Heart left ventricle (tissue), 16 donors: ENCODE results near the gene FBXO30. TPM values are rescaled to one million over a fixed set of nuclear protein-coding genes. Genes with fewer than 3 reads are reported as not detected.

Experiments
- ATAC-seq, 4 donors: fragments of 200-7000 bp; cut with Tn5 transposase; one replicate each; pipeline ENCODE4 v1.9.1; 2020 to 2022; ENCODE audit warnings: moderate library complexity in 4 of 4, mild to moderate bottlenecking in 3 of 4, moderate number of reproducible peaks in 1 of 4
- DNase-seq, 5 donors: peaks; one replicate each; pipeline ENCODE4 v3.0.0-alpha.2; 2020
- H3K27ac ChIP-seq, 12 donors: fragments of 200-600 bp; sonication (generic) in 4 of 12; one replicate each; pipeline versions ENCODE4 v1.5.0 to v1.8.0; 2016 to 2022; ENCODE audit warnings: mild to moderate bottlenecking in 2 of 12
- H3K27me3 ChIP-seq, 9 donors: fragments of 200-600 bp; sonication (generic) in 2 of 9; one replicate each; pipeline versions ENCODE4 v1.5.1 to v1.8.0; 2016 to 2022; ENCODE audit warnings: mild to moderate bottlenecking in 3 of 9
- H3K36me3 ChIP-seq, 9 donors: fragments of 200-600 bp; sonication (generic) in 2 of 9; one replicate each; pipeline versions ENCODE4 v1.5.0 to v1.8.0; 2018 to 2022; ENCODE audit warnings: mild to moderate bottlenecking in 2 of 9
- H3K4me1 ChIP-seq, 12 donors: fragments of 200-600 bp; sonication (generic) in 4 of 12; one replicate each; pipeline versions ENCODE4 v1.5.0 to v1.8.0; 2016 to 2022; ENCODE audit warnings: mild to moderate bottlenecking in 3 of 12
- H3K4me3 ChIP-seq, 12 donors: fragments of 200-600 bp; sonication (generic) in 4 of 12; one replicate each; pipeline versions ENCODE4 v1.5.0 to v1.8.0; 2017 to 2022; ENCODE audit warnings: mild to moderate bottlenecking in 9 of 12, moderate library complexity in 4 of 12
- H3K9me3 ChIP-seq, 12 donors: fragments of 200-600 bp; sonication (generic) in 4 of 12; one replicate each; pipeline versions ENCODE4 v1.5.0 to v1.8.0; 2016 to 2022; ENCODE audit warnings: mild to moderate bottlenecking in 1 of 12
- CTCF ChIP-seq, 12 donors: fragments of 200-600 bp; sonication (generic) in 4 of 12; IDR thresholded peaks; one replicate each; pipeline versions ENCODE4 v1.5.0 to v1.8.0; 2018 to 2022; ENCODE audit warnings: antibody characterized with exemption in 12 of 12, mild to moderate bottlenecking in 5 of 12
- POLR2A ChIP-seq, 2 donors: fragments of 450-650 bp; IDR thresholded peaks; one replicate each; pipeline ENCODE4 v1.6.1; 2017; ENCODE audit warnings: antibody characterized with exemption in 2 of 2, mild to moderate bottlenecking in 2 of 2, moderate library complexity in 2 of 2
- WGBS, 4 donors: extraction: QIAGEN DNeasy Blood & Tissue Kit in 2 of 4; methylation state at CpG; one replicate each; pipeline versions ENCODE4 v1.1.5 to v1.1.7; 2013 to 2018; 5-methylcytosine and 5-hydroxymethylcytosine counted together
- intact Hi-C, 10 donors: fragments of 100-400 bp; cut with DNase I; formaldehyde crosslinking; loops; one replicate each; pipeline versions ENCODE4 v1.11.1 to v1.14.2; 2022
- polyA plus RNA-seq, 2 donors: library from polyadenylated mRNA; stranded (reverse); fragments of 200-250 nt; gene quantifications; one replicate each; pipeline ENCODE4 v1.2.3, GENCODE V29; 2013
- total RNA-seq, 9 donors: library from RNA; depleted of rRNA in 2 of 9; stranded (reverse); fragments of >200 nt in 2 of 9; fragmentation: NEBNext Ultra II Directional in 3 of 9; extraction: Animal tissue kit (Norgen Biotek cat#: 25700) in 3 of 9; gene quantifications; one replicate each; pipeline versions ENCODE4 v1.1.0 to v1.2.4, GENCODE V29; 2016 to 2023
- donor health status: ischemic (EF 13 %, LVEDD 7.1; RV severe dilation, severe dysfunction).
- donor health status: healthy with polysubstance abuse.
- donor health status: DM: no; HTN: yes; CAD: no.
- donor health status: DM: no; HTN: no; CAD: no.
- donor health status: ischemic (EF 25% LVEDD 6.9; RV normal size, moderate dysfunction).
- donor health status: ischemic (EF 25% LVEDD 5.7; RV mildly dilated, moderate dysfunction).
- donor health status: healthy.
- donor health status: DM: yes; HTN: yes; CAD: no.
- donor health status: ischemic (EF 35%, LVEDD 5.7; RV mildly dilated, moderate dysfunction).
- donor health status: nonischemic (EF 11% LVEDD 7.7; RV severe dilation, severe dysfunction).
- donor health status: DM: yes; HTN: yes; CAD: no.
- donor health status: PGD.
- donor health status: ischemic (EF 29% LVEDD 5.4; RV normal size, mild dysfunction).
- donor health status: nonischemic (EF 23%, LVEDD 6.1; RV moderate dilation, normal function).

The FBXO30 gene
- total and polyA plus RNA-seq, 11 donors, result 7.0 to 17.1 (median 13.7) TPM

GRCh38 chr6:145829950-145830349 is 15.4 kb upstream of the FBXO30 start:
- H3K27ac ChIP-seq, result no peak overlapping the region
- no peak overlapping the region for H3K4me3 ChIP-seq
- no peaks in the 10 kb centered on the region for H3K27me3 ChIP-seq
- no peak for ATAC-seq
- H3K9me3 ChIP-seq, result no peaks in the 10 kb centered on the region
- WGBS, 4 donors, result 49 to 66% (median 57%) methylated on average over 2 of the region's 2 CpGs
- no peak for DNase-seq
- intact Hi-C loops, result no loop called here
- peaks cover 0 to 12% (median 5%) of the 10 kb centered on the region in 12 donors for H3K4me1 ChIP-seq
- TF ChIP-seq CTCF (IDR thresholded peaks at IDR 0.05) (no peak), POLR2A (IDR thresholded peaks at IDR 0.05) (no peak)
- H3K36me3 ChIP-seq, result no peaks in the 10 kb centered on the region

- Histone ChIP-seq H3K36me3 (no peaks in the 10 kb centered on the region), H3K9me3 (no peaks in the 10 kb centered on the region), H3K4me3 (no peak overlapping the region), H3K27ac (no peak overlapping the region), H3K27me3 (no peaks in the 10 kb centered on the region), H3K4me1 (peaks cover 0 to 12% (median 5%) of the 10 kb centered on the region in 12 donors)
- DNase-seq (peak in 4 of 5 donors; percentile 6 to 60 (median 30)), ATAC-seq (peak; percentile 67 to 86 (median 76))
- intact Hi-C loops, result no loop called here
- 27 to 41% (median 32%) methylated on average over 2 of the region's 2 CpGs for WGBS, 4 donors
- TF ChIP-seq POLR2A (IDR thresholded peaks at IDR 0.05) (no peak), CTCF (IDR thresholded peaks at IDR 0.05) (no peak)
Observed at GRCh38 chr6:145829102-145829501, 14.5 kb upstream of the FBXO30 start.

- WGBS, 4 donors, result 97 to 98% (median 98%) methylated on average over 3 of the region's 3 CpGs
- ATAC-seq, result no peak
- Histone ChIP-seq H3K36me3 (no peaks in the 10 kb centered on the region), H3K4me3 (no peak overlapping the region), H3K27me3 (no peaks in the 10 kb centered on the region), H3K27ac (no peak overlapping the region), H3K9me3 (no peaks in the 10 kb centered on the region), H3K4me1 (peaks cover 0 to 7% (median 3%) of the 10 kb centered on the region in 12 donors)
- no peak for DNase-seq
- TF ChIP-seq POLR2A (IDR thresholded peaks at IDR 0.05), result no peak
- no peak for TF ChIP-seq CTCF (IDR thresholded peaks at IDR 0.05)
- intact Hi-C loops, result no loop called here
Observed at GRCh38 chr6:145824344-145824743, 9.7 kb upstream of the FBXO30 start.

- no peak for DNase-seq
- Histone ChIP-seq H3K27me3 (no peaks in the 10 kb centered on the region), H3K27ac (no peak overlapping the region), H3K9me3 (no peaks in the 10 kb centered on the region), H3K4me3 (no peak overlapping the region), H3K4me1 (peaks cover 0 to 8% (median 0%) of the 10 kb centered on the region in 12 donors), H3K36me3 (no peaks in the 10 kb centered on the region)
- ATAC-seq, result no peak
- no peak for TF ChIP-seq POLR2A (IDR thresholded peaks at IDR 0.05)
- intact Hi-C loops, result no loop called here
- WGBS, 4 donors, result 58 to 78% (median 62%) methylated on average over 1 of the region's 1 CpG
Observed at GRCh38 chr6:145823328-145823944, 8.8 kb upstream of the FBXO30 start.

- Histone ChIP-seq H3K4me3 (no peak overlapping the region), H3K9me3 (no peaks in the 10 kb centered on the region), H3K36me3 (no peaks in the 10 kb centered on the region), H3K27ac (no peak overlapping the region), H3K27me3 (no peaks in the 10 kb centered on the region), H3K4me1 (peaks cover 0 to 8% (median 0%) of the 10 kb centered on the region in 12 donors)
- intact Hi-C loops, result no loop called here
- WGBS, 4 donors, result 89 to 93% (median 91%) methylated on average over 2 of the region's 2 CpGs
- TF ChIP-seq POLR2A (IDR thresholded peaks at IDR 0.05) (no peak), CTCF (IDR thresholded peaks at IDR 0.05) (no peak)
- ATAC-seq (no peak), DNase-seq (no peak)
Observed at GRCh38 chr6:145822456-145822855, 7.9 kb upstream of the FBXO30 start.
